A549 (cell line): Measurements from ENCODE around the gene OR10A5. TPM values are rescaled to one million over a fixed set of nuclear protein-coding genes. Genes with fewer than 3 reads are reported as not detected.
A peak's percentile ranks its signal among the peaks of the same experiment; 100 is the strongest.

ENCODE experiments used
- ATAC-seq, 2 experiments: fragments of 200-7000 bp in 1 of 2; fragments of >200 bp in 1 of 2; cut with Nextera tagmentation in 1 of 2; cut with Tn5 transposase in 1 of 2; 3 replicates each; pipeline versions ENCODE4 v1.8.0 to v1.9.1; 2018 to 2020; ENCODE audit warnings: mild to moderate bottlenecking in 1 of 2, moderate library complexity in 1 of 2
- CTCF ChIA-PET: fragments of 300-600 bp; sonication (Branson Sonifier 250); formaldehyde crosslinking; extraction: SDS; loops from one replicate; lab custom pipeline; 2021; ENCODE audit warnings: antibody characterized with exemption, inconsistent platforms; lab: Yijun Ruan, JAX
- POLR2A ChIA-PET: fragments of 350-600 bp; formaldehyde crosslinking; extraction: SDS; loops from one replicate; lab custom pipeline; 2021; ENCODE audit warnings: antibody characterized with exemption, inconsistent platforms; lab: Yijun Ruan, JAX
- DNase-seq, 2 experiments: peaks; one replicate each; pipeline versions ENCODE4 v3.0.0 to v3.0.0-alpha.2; 2011 to 2016; ENCODE audit warnings: low read depth in 1 of 2, low spot score in 1 of 2
- FAIRE-seq: peaks from 2 replicates; lab custom pipeline; 2011; peaks lifted over from hg19 to GRCh38; lab: Jason Lieb, UNC
- H3K27ac ChIP-seq, 2 experiments: fragments of >200 bp; sonication (Bioruptor Twin); formaldehyde crosslinking; 3 replicates each; pipeline ENCODE4 v1.5.1; 2016 to 2017
- H3K4me1 ChIP-seq: fragments of >200 bp; sonication (Bioruptor Twin); formaldehyde crosslinking; 3 replicates; pipeline ENCODE4 v1.6.1; 2016
- H3K4me2 ChIP-seq: fragments of >200 bp; sonication (Bioruptor Twin); formaldehyde crosslinking; 3 replicates; pipeline ENCODE4 v1.6.1; 2016
- H3K4me3 ChIP-seq: fragments of >200 bp; sonication (Bioruptor Twin); formaldehyde crosslinking; 3 replicates; pipeline ENCODE4 v1.5.1; 2016
- H3K9me3 ChIP-seq: fragments of >200 bp; sonication (Bioruptor Twin); formaldehyde crosslinking; 3 replicates; pipeline ENCODE4 v1.6.1; 2016
- ATOH8 ChIP-seq: fragments of 250-450 bp; sonication (Bioruptor Pico); IDR thresholded peaks from 2 replicates; pipeline ENCODE4 v1.5.0; 2020; ENCODE audit warnings: low read depth, mild to moderate bottlenecking, moderate library complexity
- CEBPB ChIP-seq, 2 experiments: fragments of >200 bp in 1 of 2; sonication (Bioruptor Twin) in 1 of 2; formaldehyde crosslinking in 1 of 2; IDR thresholded peaks; 2 replicates each; pipeline ENCODE4 v1.6.1; 2012 to 2016
- CTCF ChIP-seq: fragments of >200 bp; sonication (Bioruptor Twin); formaldehyde crosslinking; IDR thresholded peaks from 3 replicates; pipeline ENCODE4 v1.5.1; 2016
- EHF ChIP-seq: fragments of 250-450 bp; sonication (Bioruptor Pico); IDR thresholded peaks from 2 replicates; pipeline ENCODE4 v1.5.0; 2020; ENCODE audit warnings: mild to moderate bottlenecking
- EHMT2 ChIP-seq: fragments of 200-600 bp; sonication (generic); IDR thresholded peaks from 2 replicates; pipeline ENCODE4 v1.6.1; 2016; ENCODE audit warnings: antibody characterized with exemption, low read depth, mild to moderate bottlenecking, moderate library complexity
- ELK1 ChIP-seq: fragments of 150-350 bp; IDR thresholded peaks from 2 replicates; pipeline ENCODE4 v1.6.1; 2014; ENCODE audit warnings: low read depth, mild to moderate bottlenecking, low read length
- EP300 ChIP-seq, 2 experiments: fragments of >200 bp; sonication (Bioruptor Twin); formaldehyde crosslinking; IDR thresholded peaks; 2 replicates in 1 of 2; 3 replicates in 1 of 2; pipeline ENCODE4 v1.6.1; 2016 to 2017
- FOSB ChIP-seq: fragments of 250-450 bp; sonication (Bioruptor Pico); IDR thresholded peaks from 2 replicates; pipeline ENCODE4 v1.5.0; 2020; ENCODE audit warnings: mild to moderate bottlenecking, moderate library complexity
- FOSL2 ChIP-seq, 2 experiments: fragments of 450-650 bp in 1 of 2; fragments of >200 bp in 1 of 2; sonication (Bioruptor Twin) in 1 of 2; formaldehyde crosslinking; IDR thresholded peaks; 2 replicates each; pipeline versions ENCODE4 v1.5.0 to v1.6.1; 2016 to 2020; ENCODE audit warnings: mild to moderate bottlenecking in 1 of 2, moderate library complexity in 1 of 2
- FOXS1 ChIP-seq: fragments of 250-450 bp; sonication (Bioruptor Pico); IDR thresholded peaks from 2 replicates; pipeline ENCODE4 v1.5.0; 2020; ENCODE audit warnings: mild to moderate bottlenecking, moderate library complexity
- GATA3 ChIP-seq: IDR thresholded peaks from 2 replicates; pipeline ENCODE4 v1.6.1; 2012; ENCODE audit warnings: borderline replicate concordance
- HDAC2 ChIP-seq: fragments of 200-600 bp; sonication (generic); IDR thresholded peaks from 2 replicates; pipeline ENCODE4 v1.6.1; 2016
- HEYL ChIP-seq: fragments of 250-450 bp; sonication (Bioruptor Pico); IDR thresholded peaks from 2 replicates; pipeline ENCODE4 v1.8.0; 2021; ENCODE audit warnings: mild to moderate bottlenecking, moderate library complexity
- HOXB13 ChIP-seq: fragments of 250-450 bp; sonication (Bioruptor Pico); IDR thresholded peaks from 2 replicates; pipeline ENCODE4 v1.5.0; 2020; ENCODE audit warnings: low read depth, mild to moderate bottlenecking, moderate library complexity
- JUN ChIP-seq, 2 experiments: fragments of >200 bp; sonication (Bioruptor Twin); formaldehyde crosslinking; IDR thresholded peaks; 2 replicates in 1 of 2; 3 replicates in 1 of 2; pipeline ENCODE4 v1.6.1; 2016 to 2017
- KDM1A ChIP-seq: fragments of 200-600 bp; sonication (generic); IDR thresholded peaks from 2 replicates; pipeline ENCODE4 v1.6.1; 2016; ENCODE audit warnings: low read depth, mild to moderate bottlenecking
- KDM5A ChIP-seq: fragments of 200-600 bp; sonication (generic); IDR thresholded peaks from 2 replicates; pipeline ENCODE4 v1.6.1; 2016; ENCODE audit warnings: antibody characterized with exemption, mild to moderate bottlenecking
- MAFK ChIP-seq: fragments of 450-650 bp; IDR thresholded peaks from 2 replicates; pipeline ENCODE4 v1.6.1; 2014; ENCODE audit not compliant: partially characterized antibody
- MYC ChIP-seq: IDR thresholded peaks from 2 replicates; pipeline ENCODE4 v1.6.1; 2012; ENCODE audit warnings: mild to moderate bottlenecking, inconsistent platforms, low read length, improper control_type of control experiment, borderline replicate concordance
- NFE2L2 ChIP-seq: fragments of 150-350 bp; conservative IDR thresholded peaks from 2 replicates; pipeline ENCODE4 v1.6.1; 2014; ENCODE audit warnings: low read length
- PBX3 ChIP-seq: IDR thresholded peaks from 2 replicates; pipeline ENCODE4 v1.6.1; 2012
- PHF8 ChIP-seq: fragments of 200-600 bp; sonication (generic); IDR thresholded peaks from 2 replicates; pipeline ENCODE4 v1.6.1; 2016; ENCODE audit warnings: low read depth, mild to moderate bottlenecking, antibody characterized with exemption, moderate library complexity, borderline replicate concordance
- POLR2A ChIP-seq: IDR thresholded peaks from 2 replicates; pipeline ENCODE4 v1.6.1; 2012; ENCODE audit warnings: mild to moderate bottlenecking, low read length
- RAD21 ChIP-seq, 2 experiments: fragments of >200 bp in 1 of 2; sonication (Bioruptor Twin) in 1 of 2; formaldehyde crosslinking in 1 of 2; IDR thresholded peaks in 1 of 2; conservative IDR thresholded peaks in 1 of 2; 2 replicates in 1 of 2; 3 replicates in 1 of 2; pipeline ENCODE4 v1.6.1; 2012 to 2018; ENCODE audit warnings: inconsistent platforms in 1 of 2
- RFX5 ChIP-seq: fragments of 450-650 bp; IDR thresholded peaks from 2 replicates; pipeline ENCODE4 v1.7.1; 2014; ENCODE audit warnings: antibody characterized with exemption, mild to moderate bottlenecking, moderate library complexity
- SMC3 ChIP-seq: fragments of >200 bp; sonication (Bioruptor Twin); formaldehyde crosslinking; IDR thresholded peaks from 3 replicates; pipeline ENCODE4 v1.6.1; 2018; ENCODE audit warnings: inconsistent platforms
- SREBF2 ChIP-seq: fragments of 450-650 bp; IDR thresholded peaks from 2 replicates; pipeline ENCODE4 v1.6.1; 2014; ENCODE audit warnings: mild to moderate bottlenecking, moderate library complexity
- TP53 ChIP-seq: fragments of 250-450 bp; sonication (Bioruptor Pico); IDR thresholded peaks from 2 replicates; pipeline ENCODE4 v1.5.0; 2021; ENCODE audit warnings: mild to moderate bottlenecking, moderate library complexity
- ZNF302 ChIP-seq: fragments of 250-450 bp; sonication (Bioruptor Pico); IDR thresholded peaks from 2 replicates; pipeline ENCODE4 v1.9.0; 2021; ENCODE audit warnings: inconsistent platforms, mild to moderate bottlenecking, moderate library complexity
- ZSCAN20 ChIP-seq: fragments of 250-450 bp; sonication (Bioruptor Pico); IDR thresholded peaks from 2 replicates; pipeline ENCODE4 v1.8.0; 2022; ENCODE audit warnings: mild to moderate bottlenecking, moderate library complexity
- WGBS: methylation state at CpG from one replicate; pipeline ENCODE4 v1.1.6; 2017; ENCODE audit errors: missing lambda C conversion rate; 5-methylcytosine and 5-hydroxymethylcytosine counted together
- polyA plus RNA-seq, 4 experiments: library from polyadenylated mRNA; depleted of rRNA in 3 of 4; stranded (reverse); fragments of >200 nt; fragmentation: RNase III in 1 of 4; extraction: RNeasy Plus Mini Kit Qiagen cat#74134 plus additional on column Dnase treatment in 1 of 4; gene quantifications; 2 replicates in 3 of 4; 3 replicates in 1 of 4; pipeline ENCODE4 v1.2.3, GENCODE V29; 2011 to 2017

The OR10A5 gene
- polyA plus RNA-seq, 2 of the 4 experiments (the other 2 are of a cell fraction): not detected

- TF ChIP-seq CEBPB (IDR thresholded peaks at IDR 0.05): no peak
- TF ChIP-seq ZNF302: no peak
- no peak for TF ChIP-seq EHMT2
- TF ChIP-seq SREBF2: no peak
Measured at GRCh38 chr11:6828103-6828502, 17.4 kb upstream of the OR10A5 start (continued).

- H3K4me3 ChIP-seq: no peak overlapping the region
- no peak overlapping the region for H3K4me2 ChIP-seq
- H3K27ac ChIP-seq: no peak overlapping the region
- ATAC-seq (peak in 1 of 2 experiments; percentile 62; a peak in 1 of 6 replicates), FAIRE-seq (no peak), DNase-seq (no peak)
- no peak for TF ChIP-seq MAFK
- TF ChIP-seq EHF (CRISPR knock-in tag): no peak
- TF ChIP-seq RFX5: no peak
- no peak for TF ChIP-seq RAD21 (conservative IDR thresholded peaks at IDR 0.05 in 1 of 2, IDR thresholded peaks at IDR 0.05 in 1 of 2)
- no peak for TF ChIP-seq HEYL (CRISPR knock-in tag)
- TF ChIP-seq NFE2L2: no peak
- no peak for TF ChIP-seq SREBF2
- no peak for TF ChIP-seq ZSCAN20
- TF ChIP-seq EP300 (IDR thresholded peaks at IDR 0.05): no peak
- no peak for TF ChIP-seq HOXB13 (CRISPR knock-in tag)
- no peak for TF ChIP-seq MYC
- no peak for TF ChIP-seq KDM5A
- TF ChIP-seq ELK1: no peak
- no peak for TF ChIP-seq HDAC2
- TF ChIP-seq EHMT2: no peak
- no peak for TF ChIP-seq FOSL2 (IDR thresholded peaks at IDR 0.05)
- no peak for TF ChIP-seq FOSL2 (CRISPR knock-in tag; IDR thresholded peaks at IDR 0.05)
- no peak for TF ChIP-seq ATOH8 (CRISPR knock-in tag)
- no peak for TF ChIP-seq GATA3
- TF ChIP-seq ZNF302: no peak
- H3K9me3 ChIP-seq: no peaks in the 10 kb centered on the region
- POLR2A ChIA-PET: no interaction called here
- H3K4me1 ChIP-seq: no peaks in the 10 kb centered on the region
- 20% methylated on average over 6 of the region's 6 CpGs for whole genome bisulfite sequencing
- CTCF ChIA-PET: no interaction called here
Measured at GRCh38 chr11:6833356-6833755, 12.1 kb upstream of the OR10A5 start.

GRCh38 chr11:6834021-6834420, 11.5 kb upstream of the OR10A5 start:
- ChIA-PET POLR2A (no interaction called here), CTCF (no interaction called here)
- Histone ChIP-seq H3K27ac (no peak overlapping the region), H3K4me1 (no peaks in the 10 kb centered on the region), H3K4me2 (no peak overlapping the region), H3K4me3 (no peak overlapping the region), H3K9me3 (no peaks in the 10 kb centered on the region)
- DNase-seq (no peak), ATAC-seq (no peak), FAIRE-seq (no peak)
- 7% methylated on average over 1 of the region's 1 CpG for WGBS
- TF ChIP-seq FOXS1 (CRISPR knock-in tag) (no peak), EHMT2 (no peak), TP53 (CRISPR knock-in tag) (no peak), CEBPB (IDR thresholded peaks at IDR 0.05) (no peak), FOSB (CRISPR knock-in tag) (no peak), PBX3 (no peak), KDM1A (no peak), SMC3 (no peak), HDAC2 (no peak), PHF8 (no peak), POLR2A (no peak), MYC (no peak), JUN (IDR thresholded peaks at IDR 0.05) (no peak), ZNF302 (no peak), NFE2L2 (no peak), CTCF (no peak)
